IMR-90 (cell line): ENCODE results near the gene CSAD.

Experiments
- BHLHE40 ChIP-seq: fragments of 150-350 bp; IDR thresholded peaks from 2 replicates; pipeline ENCODE4 v1.6.1; 2016; ENCODE audit warnings: mild to moderate bottlenecking, low read depth, low read length
- MAZ ChIP-seq: IDR thresholded peaks from 2 replicates; pipeline ENCODE4 v1.6.1; 2012; ENCODE audit warnings: low read depth, mild to moderate bottlenecking, low read length, improper control_type of control experiment, moderate library complexity, borderline replicate concordance
- RFX5 ChIP-seq: IDR thresholded peaks from 2 replicates; pipeline ENCODE4 v1.8.0; 2012; ENCODE audit warnings: low read depth, mild to moderate bottlenecking, low read length, moderate library complexity
- TF ChIP-seq, protein P1 (sequence below): conservative IDR thresholded peaks from 2 replicates; pipeline ENCODE4 v1.5.1; 2012; ENCODE audit warnings: mild to moderate bottlenecking, low read depth, low read length, improper control_type of control experiment

DNA sequence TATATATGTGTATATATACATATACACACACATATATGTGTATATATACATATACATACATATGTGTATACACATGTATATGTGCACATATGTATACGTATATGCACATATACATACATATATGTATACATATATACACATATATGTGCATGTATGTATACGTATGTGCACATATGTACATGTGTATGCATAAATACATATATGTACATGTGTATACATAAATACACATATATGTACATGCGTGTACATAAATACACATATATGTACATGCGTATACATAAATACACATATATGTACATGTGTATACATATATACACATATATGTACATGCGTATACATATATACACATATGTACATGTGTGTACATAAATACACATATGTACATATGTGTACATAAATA lies 33.5 kb downstream of the CSAD start:
- TF ChIP-seq MAZ (no peak), BHLHE40 (no peak), RFX5 (no peak)
- TF ChIP-seq, protein P1, sequence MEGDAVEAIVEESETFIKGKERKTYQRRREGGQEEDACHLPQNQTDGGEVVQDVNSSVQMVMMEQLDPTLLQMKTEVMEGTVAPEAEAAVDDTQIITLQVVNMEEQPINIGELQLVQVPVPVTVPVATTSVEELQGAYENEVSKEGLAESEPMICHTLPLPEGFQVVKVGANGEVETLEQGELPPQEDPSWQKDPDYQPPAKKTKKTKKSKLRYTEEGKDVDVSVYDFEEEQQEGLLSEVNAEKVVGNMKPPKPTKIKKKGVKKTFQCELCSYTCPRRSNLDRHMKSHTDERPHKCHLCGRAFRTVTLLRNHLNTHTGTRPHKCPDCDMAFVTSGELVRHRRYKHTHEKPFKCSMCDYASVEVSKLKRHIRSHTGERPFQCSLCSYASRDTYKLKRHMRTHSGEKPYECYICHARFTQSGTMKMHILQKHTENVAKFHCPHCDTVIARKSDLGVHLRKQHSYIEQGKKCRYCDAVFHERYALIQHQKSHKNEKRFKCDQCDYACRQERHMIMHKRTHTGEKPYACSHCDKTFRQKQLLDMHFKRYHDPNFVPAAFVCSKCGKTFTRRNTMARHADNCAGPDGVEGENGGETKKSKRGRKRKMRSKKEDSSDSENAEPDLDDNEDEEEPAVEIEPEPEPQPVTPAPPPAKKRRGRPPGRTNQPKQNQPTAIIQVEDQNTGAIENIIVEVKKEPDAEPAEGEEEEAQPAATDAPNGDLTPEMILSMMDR = no peak
